GM12892 (cell line): Measurements from ENCODE around the gene FANCC.

Experiments
- POLR2A ChIP-seq: IDR thresholded peaks from 2 replicates; pipeline ENCODE4 v1.6.1; 2011; ENCODE audit warnings: low read depth, low read length, control low read depth
- POLR2AphosphoS5 ChIP-seq: IDR thresholded peaks from 2 replicates; pipeline ENCODE4 v1.6.1; 2011; ENCODE audit warnings: low read depth, low read length, control low read depth

- TF ChIP-seq POLR2A (no peak), POLR2AphosphoS5 (no peak)
These were observed 175.2 kb downstream of the FANCC start for GRCh38 chr9:95142315-95142714.
